LNCaP clone FGC (cell line): ENCODE measurements around the gene ARFIP2.

Experiments
- DNase-seq: peaks from one replicate; pipeline ENCODE4 v3.0.0-alpha.2; 2011; ENCODE audit warnings: low read depth
- H3K4me3 ChIP-seq: 2 replicates; pipeline ENCODE4 v1.5.1; 2011; ENCODE audit warnings: mild to moderate bottlenecking, low read depth, low read length, control low read depth
- TF ChIP-seq, protein P1 (sequence below): IDR thresholded peaks from 2 replicates; pipeline ENCODE4 v1.5.1; 2012; ENCODE audit warnings: mild to moderate bottlenecking; ENCODE audit not compliant: control insufficient read depth, insufficient read depth; ENCODE audit errors: extremely low read depth

ARFIP2 gene

GRCh38 chr11:6457581-6458320 is 23.4 kb downstream of the ARFIP2 start:
- H3K4me3 ChIP-seq = no peak overlapping the region
- TF ChIP-seq, protein P1, sequence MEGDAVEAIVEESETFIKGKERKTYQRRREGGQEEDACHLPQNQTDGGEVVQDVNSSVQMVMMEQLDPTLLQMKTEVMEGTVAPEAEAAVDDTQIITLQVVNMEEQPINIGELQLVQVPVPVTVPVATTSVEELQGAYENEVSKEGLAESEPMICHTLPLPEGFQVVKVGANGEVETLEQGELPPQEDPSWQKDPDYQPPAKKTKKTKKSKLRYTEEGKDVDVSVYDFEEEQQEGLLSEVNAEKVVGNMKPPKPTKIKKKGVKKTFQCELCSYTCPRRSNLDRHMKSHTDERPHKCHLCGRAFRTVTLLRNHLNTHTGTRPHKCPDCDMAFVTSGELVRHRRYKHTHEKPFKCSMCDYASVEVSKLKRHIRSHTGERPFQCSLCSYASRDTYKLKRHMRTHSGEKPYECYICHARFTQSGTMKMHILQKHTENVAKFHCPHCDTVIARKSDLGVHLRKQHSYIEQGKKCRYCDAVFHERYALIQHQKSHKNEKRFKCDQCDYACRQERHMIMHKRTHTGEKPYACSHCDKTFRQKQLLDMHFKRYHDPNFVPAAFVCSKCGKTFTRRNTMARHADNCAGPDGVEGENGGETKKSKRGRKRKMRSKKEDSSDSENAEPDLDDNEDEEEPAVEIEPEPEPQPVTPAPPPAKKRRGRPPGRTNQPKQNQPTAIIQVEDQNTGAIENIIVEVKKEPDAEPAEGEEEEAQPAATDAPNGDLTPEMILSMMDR = no peak
- no peak for DNase-seq

DNA sequence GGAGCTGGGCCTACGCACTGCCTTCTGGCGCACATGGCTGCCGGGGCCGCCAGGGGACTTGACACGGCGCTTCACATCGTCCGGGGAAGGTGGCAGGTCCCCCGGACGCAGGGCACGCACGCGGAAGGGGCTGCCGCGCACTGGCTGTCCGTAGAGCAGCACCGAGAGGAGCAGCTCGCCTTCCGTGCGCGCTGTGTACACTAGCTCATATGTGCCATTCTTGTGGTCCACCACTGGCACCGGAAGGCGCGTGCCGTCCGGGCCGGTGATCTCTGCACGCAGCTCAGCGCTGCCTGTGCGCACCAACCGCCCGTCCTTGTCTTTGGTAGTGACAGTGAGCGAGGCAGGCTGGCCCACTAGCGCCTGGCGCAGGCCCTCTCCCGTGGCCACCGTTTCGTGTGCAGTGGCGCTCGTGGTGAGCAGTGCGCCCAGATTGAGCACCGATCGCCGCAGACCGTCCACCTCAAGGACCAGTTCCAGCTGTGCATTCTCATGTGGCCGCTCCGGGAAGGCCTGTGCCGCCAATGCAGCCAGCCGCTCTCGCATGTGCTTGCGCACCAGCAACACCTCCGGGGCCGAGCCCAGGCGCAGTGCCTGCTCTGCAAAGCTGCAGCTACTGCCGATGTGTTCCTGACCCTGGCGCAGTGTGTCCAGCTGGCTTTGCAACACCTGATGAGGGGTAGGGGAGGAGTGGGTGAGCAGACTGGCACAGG is 24.6 kb downstream of the ARFIP2 start:
- no peak for DNase-seq
- no peak overlapping the region for H3K4me3 ChIP-seq
- TF ChIP-seq, protein P1 = no peak

GRCh38 chr11:6455070-6455469 is 26.1 kb downstream of the ARFIP2 start:
- H3K4me3 ChIP-seq = no peak overlapping the region
- no peak for DNase-seq
- TF ChIP-seq, protein P1 = no peak

- no peak overlapping the region for H3K4me3 ChIP-seq
- DNase-seq = no peak
- TF ChIP-seq, protein P1 = no peak
Observed at GRCh38 chr11:6453152-6453551, 28.0 kb downstream of the ARFIP2 start.

- TF ChIP-seq, protein P1 = no peak
- no peak overlapping the region for H3K4me3 ChIP-seq
- no peak for DNase-seq
Observed at GRCh38 chr11:6452219-6452618, 28.9 kb downstream of the ARFIP2 start.

DNA sequence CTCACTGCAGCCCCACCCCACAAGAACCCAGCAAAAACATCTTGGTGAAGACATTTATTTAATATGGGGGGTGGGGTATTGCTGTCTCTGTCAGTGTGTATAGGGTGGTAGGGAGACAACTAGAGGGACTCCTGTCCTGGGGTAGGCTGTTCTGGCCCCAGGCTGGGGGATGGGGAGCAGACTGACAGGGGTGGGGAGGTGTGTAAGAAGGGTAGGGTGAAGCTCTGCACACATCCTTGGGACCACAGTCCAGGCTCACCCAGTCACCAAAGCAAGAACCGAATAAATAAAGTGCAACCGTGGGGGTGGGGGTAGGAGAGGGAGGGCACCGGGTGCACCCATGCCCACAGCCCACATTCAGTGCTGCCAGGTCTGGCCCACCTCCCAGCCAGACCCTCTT is 32.6 kb downstream of the ARFIP2 start:
- TF ChIP-seq, protein P1 = no peak
- H3K4me3 ChIP-seq = no peak overlapping the region
- DNase-seq = no peak
